Measurements from ENCODE around the gene KCNK17.

KCNK17 gene

GRCh38 chr6:39335780-39336545 lies 21.7 kb upstream of the KCNK17 start:
- peak; percentile 29 for DNase-seq (ENCODE audit: low spot score)

GRCh38 chr6:39333644-39334438 lies 19.6 kb upstream of the KCNK17 start:
- DNase-seq (ENCODE audit: low spot score): no peak

GRCh38 chr6:39330476-39330875 lies 16.3 kb upstream of the KCNK17 start:
- DNase-seq (ENCODE audit: low spot score): no peak

- DNase-seq (ENCODE audit: low spot score): no peak
Observed at GRCh38 chr6:39330057-39330456, 15.8 kb upstream of the KCNK17 start.

GRCh38 chr6:39328066-39328465 lies 13.8 kb upstream of the KCNK17 start:
- DNase-seq (ENCODE audit: low spot score): no peak

DNA sequence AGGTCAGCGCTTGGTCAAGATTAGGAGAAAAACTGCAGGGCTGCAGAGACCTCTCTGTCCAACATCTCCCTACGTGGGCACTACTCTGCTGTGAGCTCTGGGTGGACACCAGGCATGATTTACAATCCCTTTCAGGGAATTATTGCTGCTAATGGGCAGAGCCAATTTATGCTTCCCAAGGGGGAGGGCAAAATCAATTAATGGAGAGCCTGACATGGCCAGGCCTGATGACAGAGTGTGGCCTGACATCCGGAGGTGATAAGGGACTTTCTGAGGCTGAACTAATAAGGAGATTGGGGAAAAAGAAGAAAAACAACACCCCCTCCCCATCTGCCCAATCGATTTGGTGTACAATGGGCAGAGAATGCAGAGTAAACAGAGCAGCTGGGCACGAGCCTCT lies 13.3 kb upstream of the KCNK17 start:
- no peak for DNase-seq (ENCODE audit: low spot score)

- DNase-seq (ENCODE audit: low spot score): no peak
Observed at GRCh38 chr6:39322306-39322850, 8.2 kb upstream of the KCNK17 start, which contains the start of gene KCNK16. Gene KCNK16 (minus strand): TSS chr6:39322702. CDS start chr6:39322540, 162 bp downstream.

DNA sequence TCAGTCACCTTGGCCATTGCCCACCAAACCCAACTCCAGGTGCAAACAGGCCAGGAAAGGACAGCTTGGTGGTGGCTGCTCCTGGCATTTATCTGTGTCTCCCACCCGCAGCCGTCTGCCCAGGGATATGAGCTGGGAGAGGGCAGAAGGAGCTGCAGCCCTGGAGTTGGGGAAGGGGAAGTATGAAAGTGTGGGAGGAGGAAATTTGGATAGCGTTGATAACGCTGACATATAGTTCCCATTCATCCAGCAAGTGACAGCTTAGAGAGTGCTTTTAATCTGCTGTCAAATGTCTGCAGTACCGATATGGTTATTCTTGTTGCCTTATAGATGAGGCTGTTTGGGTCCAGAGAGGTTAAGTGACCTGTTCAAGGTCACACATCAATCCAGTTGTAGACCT lies 7.5 kb upstream of the KCNK17 start:
- DNase-seq (ENCODE audit: low spot score): no peak

- no peak for DNase-seq (ENCODE audit: low spot score)
Observed at GRCh38 chr6:39320363-39320984, 6.3 kb upstream of the KCNK17 start.

- DNase-seq (ENCODE audit: low spot score): no peak
Observed at GRCh38 chr6:39319621-39320362, 5.6 kb upstream of the KCNK17 start.

- DNase-seq (ENCODE audit: low spot score): no peak
Observed at GRCh38 chr6:39317256-39317655, 3.0 kb upstream of the KCNK17 start.

DNA sequence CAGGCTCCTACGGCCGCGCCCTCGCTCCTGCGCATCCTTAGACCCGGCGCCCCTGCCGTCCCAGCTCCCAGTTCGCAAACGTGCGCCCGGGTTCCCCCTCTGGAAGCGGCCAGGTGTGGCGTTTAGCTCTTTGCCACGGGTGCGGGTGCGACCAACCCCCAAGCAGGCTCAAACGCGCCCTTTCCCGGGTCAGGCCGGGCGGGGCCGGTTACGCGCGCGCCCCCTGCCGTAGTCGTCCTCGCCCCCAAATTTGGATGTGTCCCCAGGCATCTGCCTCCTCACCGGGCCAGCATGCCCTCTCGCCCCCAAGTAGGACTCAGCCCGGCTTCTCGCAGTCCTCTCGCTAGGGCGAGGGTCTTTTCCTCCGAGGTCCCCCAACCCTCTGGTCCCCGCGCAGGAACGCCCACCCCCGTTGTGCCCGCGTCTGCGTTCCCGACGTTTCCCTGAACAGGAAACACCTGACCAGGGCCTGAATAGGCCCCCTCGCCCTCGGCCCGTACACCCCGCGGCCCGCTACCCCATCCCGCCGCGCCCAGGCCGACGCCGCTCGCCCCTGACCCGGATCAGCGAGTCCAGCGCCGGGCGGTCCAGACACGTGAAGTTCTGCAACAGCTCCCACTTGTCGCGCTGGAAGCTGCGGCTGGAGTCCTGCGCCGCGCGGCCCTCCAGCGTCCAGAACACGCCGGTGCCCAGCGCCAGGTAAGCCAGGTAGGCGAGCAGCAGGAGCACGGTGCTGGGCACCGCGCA lies 520 bp downstream of the KCNK17 start:
- DNase-seq (ENCODE audit: low spot score): no peak

- no peak for DNase-seq (ENCODE audit: low spot score)
Observed at GRCh38 chr6:39312912-39313525, 1.2 kb downstream of the KCNK17 start.

DNA sequence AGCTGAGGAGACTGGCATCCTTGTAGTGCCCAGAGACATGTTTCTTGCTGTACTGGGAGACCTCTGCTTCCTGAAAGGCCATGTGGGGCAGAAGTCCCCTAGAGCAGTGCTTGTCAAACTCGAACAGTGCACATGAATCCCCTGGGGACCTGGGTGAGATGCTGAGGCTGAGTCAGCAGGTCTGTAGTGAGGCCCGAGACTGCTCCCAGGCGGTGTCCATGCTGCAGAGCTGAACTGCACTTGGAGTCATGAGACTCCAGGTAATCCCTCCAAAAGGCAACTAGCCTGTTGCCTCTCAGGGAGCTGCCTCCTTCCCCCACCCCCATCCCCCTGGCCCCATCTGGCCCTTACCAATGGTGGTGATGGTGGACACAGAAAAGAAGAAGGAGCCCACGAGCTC lies 3.7 kb downstream of the KCNK17 start:
- no peak for DNase-seq (ENCODE audit: low spot score)

- peak; percentile 93 for DNase-seq (ENCODE audit: low spot score)
Observed at GRCh38 chr6:39309942-39310531, 4.2 kb downstream of the KCNK17 start.

GRCh38 chr6:39307462-39307861 lies 6.8 kb downstream of the KCNK17 start:
- DNase-seq (ENCODE audit: low spot score): no peak

DNA sequence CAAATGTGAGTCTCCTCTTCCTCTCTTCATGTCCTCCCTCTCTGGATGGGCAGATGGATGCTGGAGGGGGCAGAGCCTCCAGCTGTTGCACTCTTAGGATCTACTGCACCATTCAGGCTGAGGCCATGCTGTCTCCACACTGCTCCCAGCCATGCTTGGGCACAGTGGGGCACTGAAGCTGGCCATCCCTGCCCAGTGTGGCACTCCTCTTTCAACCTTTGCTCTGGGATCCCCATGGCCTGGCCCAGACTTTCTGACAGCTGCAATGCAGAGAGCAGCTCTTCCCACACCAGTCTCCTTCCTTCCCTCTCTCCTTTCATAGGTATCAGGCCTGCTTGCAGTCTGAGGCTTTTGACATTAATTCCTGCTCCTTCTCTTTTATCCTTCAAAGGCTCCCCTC lies 9.3 kb downstream of the KCNK17 start:
- no peak for DNase-seq (ENCODE audit: low spot score)

DNA sequence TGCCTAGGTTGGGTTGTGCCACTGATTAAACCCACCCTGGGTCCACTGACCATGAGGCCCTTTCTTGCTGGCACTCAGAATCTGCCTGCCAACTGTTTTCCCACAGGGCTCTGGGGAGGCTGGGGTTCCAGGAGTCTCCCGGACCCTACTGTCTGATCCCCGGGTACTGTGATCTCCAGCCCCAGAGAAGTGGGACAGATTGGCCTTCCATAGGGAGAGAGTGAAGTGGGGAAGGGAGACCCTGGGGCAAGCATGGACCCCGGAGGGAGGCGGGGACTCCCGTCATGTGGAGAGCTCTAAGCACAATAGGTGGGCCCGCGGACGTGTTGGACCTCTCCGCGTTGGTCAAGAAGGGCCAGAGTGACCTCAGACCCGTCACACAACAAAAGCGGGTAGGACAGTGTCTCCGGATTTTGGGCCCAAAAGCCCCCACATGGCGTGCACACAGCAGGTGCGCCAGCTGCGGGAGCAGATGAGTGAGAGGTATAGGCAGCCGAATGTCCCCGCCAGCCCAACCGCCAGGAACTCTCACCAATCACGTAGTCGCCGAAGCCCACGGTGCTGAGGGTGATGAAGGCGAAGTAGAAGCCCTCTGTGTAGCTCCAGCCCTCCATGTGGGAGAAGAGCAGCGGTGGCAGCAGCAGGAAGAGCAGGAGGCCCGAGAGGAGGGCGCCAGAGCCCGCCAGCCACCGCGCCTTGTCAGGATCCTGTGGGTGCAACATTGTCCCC lies 10.6 kb downstream of the KCNK17 start:
- no peak for DNase-seq (ENCODE audit: low spot score)

DNA sequence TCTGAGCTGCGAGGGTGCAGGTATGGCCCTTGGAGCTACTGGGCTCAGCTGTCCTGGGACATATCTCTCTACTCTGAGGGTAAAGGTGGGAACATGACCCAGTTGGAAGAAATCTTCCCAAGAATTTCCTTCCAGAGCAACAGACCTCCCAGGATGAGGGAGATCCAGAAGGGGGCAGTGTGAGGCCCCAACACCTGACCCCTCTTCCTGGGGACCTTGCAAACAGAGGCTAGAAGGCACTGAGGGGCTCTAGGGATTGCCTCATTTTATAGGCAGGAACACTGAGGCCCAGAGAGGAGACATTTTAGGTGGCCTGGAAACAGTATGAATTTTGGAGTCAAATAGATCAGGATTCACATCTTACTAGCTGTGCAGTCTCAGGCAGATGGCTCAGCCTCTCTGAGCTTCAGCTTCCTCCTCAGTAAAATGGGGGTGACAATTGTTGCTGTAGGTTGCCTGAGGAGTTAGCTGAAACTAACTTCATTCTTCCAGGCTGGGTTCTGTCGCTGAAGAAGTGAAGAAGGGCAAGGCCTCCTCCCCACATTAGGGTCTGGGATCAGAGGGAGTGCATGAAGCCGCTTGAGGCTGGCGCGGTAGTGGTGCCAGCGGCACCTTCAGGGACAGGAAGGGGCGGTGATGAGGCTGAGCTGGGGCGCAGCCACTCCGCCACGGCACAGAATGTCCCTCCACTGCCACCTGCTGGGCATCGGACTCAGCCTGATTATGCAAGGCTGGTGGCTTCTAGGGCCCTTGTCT lies 11.4 kb downstream of the KCNK17 start:
- DNase-seq (ENCODE audit: low spot score): peak; percentile 92
